Fibroblast of lung (primary cell): ENCODE data around the gene PHF20.

ENCODE experiments used
- CTCF ChIP-seq, 2 donors: IDR thresholded peaks in 1 of 2; conservative IDR thresholded peaks in 1 of 2; 1 replicate in 1 of 2; 2 replicates in 1 of 2; pipeline ENCODE4 v1.5.1; 2011 to 2012; ENCODE audit warnings: low read length in 2 of 2, control low read depth in 1 of 2, inconsistent platforms in 1 of 2, low read depth in 1 of 2, mild to moderate bottlenecking in 1 of 2
- EZH2 ChIP-seq: IDR thresholded peaks from 2 replicates; pipeline ENCODE4 v1.5.1; 2012; ENCODE audit warnings: low read length, control low read depth, mild to moderate bottlenecking; ENCODE audit errors: missing control alignments

GRCh38 chr20:35939264-35939663, 167.4 kb downstream of the PHF20 start:
- TF ChIP-seq EZH2 (no peak), CTCF (conservative IDR thresholded peaks at IDR 0.05 in 1 of 2, IDR thresholded peaks at IDR 0.05 in 1 of 2; ENCODE audit: low read depth in 1 of 2, low read length in 2 of 2) (no peak)
